HG03432 (cell line): Measurements from ENCODE around the gene IVD.
A peak's percentile ranks its signal among the peaks of the same experiment; 100 is the strongest.

Source experiments
- ATAC-seq: cut with Tn5 transposase; IDR thresholded peaks from one replicate; pipeline ENCODE4 v1.9.1; 2021; ENCODE audit warnings: mild to moderate bottlenecking, moderate library complexity; ENCODE audit not compliant: unreplicated experiment

The IVD gene

GRCh38 chr15:40372981-40373380 is 32.6 kb upstream of the IVD start:
- ATAC-seq = no peak

- no peak for ATAC-seq
Observed at GRCh38 chr15:40377606-40378005, 28.0 kb upstream of the IVD start.

GRCh38 chr15:40379374-40379773 is 26.2 kb upstream of the IVD start:
- no peak for ATAC-seq

- no peak for ATAC-seq
Observed at GRCh38 chr15:40379853-40380252, 25.7 kb upstream of the IVD start.

GRCh38 chr15:40380636-40381035 is 25.0 kb upstream of the IVD start:
- no peak for ATAC-seq

GRCh38 chr15:40381818-40382529 is 23.6 kb upstream of the IVD start:
- no peak for ATAC-seq

GRCh38 chr15:40382580-40383456 is 22.8 kb upstream of the IVD start, which contains the start of gene KNSTRN:
Gene KNSTRN, plus strand, starts transcription at chr15:40382721. Its CDS starts 115 bp downstream, at chr15:40382836.
- ATAC-seq = peak; percentile 92

GRCh38 chr15:40386480-40386879 is 19.1 kb upstream of the IVD start:
- ATAC-seq = no peak

GRCh38 chr15:40388941-40389823 is 16.4 kb upstream of the IVD start:
- ATAC-seq = no peak

GRCh38 chr15:40389824-40390595 is 15.6 kb upstream of the IVD start:
- ATAC-seq = no peak

- no peak for ATAC-seq
Observed at GRCh38 chr15:40392986-40393948, 12.3 kb upstream of the IVD start.

- no peak for ATAC-seq
Observed at GRCh38 chr15:40397688-40398412, 7.7 kb upstream of the IVD start.

- peak; percentile 81 for ATAC-seq
Observed at GRCh38 chr15:40398413-40398873, 7.2 kb upstream of the IVD start.

GRCh38 chr15:40399370-40399769 is 6.2 kb upstream of the IVD start:
- ATAC-seq = no peak

GRCh38 chr15:40407330-40407990 is 1.9 kb downstream of the IVD start:
- peak; percentile 56 for ATAC-seq

GRCh38 chr15:40409366-40409765 is 3.8 kb downstream of the IVD start:
- ATAC-seq = no peak

GRCh38 chr15:40410476-40410875 is 4.9 kb downstream of the IVD start:
- ATAC-seq = no peak
